Measurements from ENCODE around the gene TOPORS.

TOPORS gene

DNA sequence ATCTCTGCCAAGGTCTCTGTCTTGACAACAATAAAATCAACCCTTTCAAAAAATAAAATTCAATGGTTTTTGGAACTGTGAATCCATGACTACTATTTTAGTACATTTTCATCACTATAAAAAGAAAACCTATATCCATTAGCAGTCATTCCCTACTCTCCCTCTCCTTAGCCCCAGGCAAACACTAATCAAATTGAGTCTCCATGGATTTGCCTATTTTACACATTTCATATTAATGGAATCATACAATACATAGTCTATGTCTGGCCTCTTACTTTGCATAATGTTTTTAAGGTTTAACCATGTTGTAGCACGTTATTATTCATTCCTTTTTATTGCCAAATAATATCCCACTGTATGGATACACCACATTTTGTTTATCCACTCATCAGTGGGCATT lies 50.5 kb downstream of the TOPORS start:
- DNase-seq = no peak

DNA sequence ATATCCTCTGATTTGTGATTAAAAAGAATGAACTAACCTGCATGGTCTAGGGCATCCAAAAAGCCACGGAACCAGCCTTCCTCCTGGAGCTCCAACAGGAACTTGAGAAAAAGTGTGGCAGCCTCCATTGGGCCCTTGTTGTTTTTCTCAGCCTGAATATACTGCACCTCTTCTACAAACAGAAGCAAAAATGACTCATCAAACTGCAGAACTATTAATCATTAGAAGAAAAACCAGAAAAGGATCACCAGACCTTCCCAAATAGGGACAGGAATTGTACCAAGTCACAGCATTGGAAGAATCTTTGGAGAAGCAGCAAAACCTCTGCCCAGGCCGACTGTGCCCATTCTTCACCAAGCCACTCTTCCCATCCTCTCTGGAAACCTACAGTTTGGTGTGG lies 51.6 kb downstream of the TOPORS start:
- no peak for DNase-seq

DNA sequence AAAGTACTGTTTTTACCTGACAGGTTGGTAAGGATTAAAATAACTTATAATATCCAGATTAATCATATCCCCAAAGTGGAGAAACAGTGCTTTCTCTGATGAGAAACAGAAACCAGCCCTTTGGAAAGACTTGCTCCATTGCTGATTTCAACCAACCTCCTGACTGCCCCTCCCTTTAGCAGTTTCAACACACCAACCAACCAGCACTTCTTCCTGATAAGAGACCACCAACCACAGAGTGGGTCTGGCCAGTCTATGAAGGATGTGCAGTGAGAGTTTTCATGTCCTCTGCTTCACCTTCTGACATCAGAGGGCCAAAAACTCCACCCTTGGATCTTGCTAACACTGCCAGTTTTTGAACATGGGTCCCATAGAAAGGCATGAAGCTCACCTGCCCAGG lies 54.5 kb downstream of the TOPORS start:
- DNase-seq = no peak

DNA sequence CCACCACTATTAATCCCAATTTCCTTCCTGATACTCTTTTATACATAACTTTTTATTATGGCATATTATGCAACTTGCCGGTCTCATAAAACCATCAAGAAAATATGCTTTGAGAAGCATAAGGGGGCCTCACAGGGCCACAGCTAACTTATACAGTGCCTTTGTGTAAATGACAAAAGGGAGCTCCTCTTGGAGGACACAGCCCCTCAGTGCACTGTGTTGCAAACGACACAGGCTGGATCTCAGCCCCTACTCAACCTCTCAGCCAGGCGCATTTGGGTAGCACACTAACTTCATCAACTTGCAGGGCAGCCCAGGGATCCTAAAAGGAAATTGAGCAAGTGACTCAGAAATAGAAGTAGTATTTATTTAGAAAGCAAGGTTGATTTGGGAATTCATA lies 61.8 kb downstream of the TOPORS start:
- DNase-seq = no peak

Data from NCI-H446 (cell line).